Measurements from ENCODE around the gene ZFPM1.
"Not testable (repeated sequence)": the region's sequence is repeated elsewhere in the genome, so short reads cannot be mapped to it uniquely, and the experiment has no call there.

Gene ZFPM1

GRCh38 chr16:88516601-88517061, 63.6 kb downstream of the ZFPM1 start:
- Histone ChIP-seq H2AFZ (ENCODE audit: insufficient read depth, low read length, poor library complexity) (no peak overlapping the region), H3K9ac (ENCODE audit: low read length) (no peak overlapping the region), H3K4me2 (ENCODE audit: low read length) (no peak overlapping the region), H3K4me3 (ENCODE audit: low read depth, low read length) (no peak overlapping the region), H3K23ac (ENCODE audit: low read length) (no peak overlapping the region), H3K4me1 (ENCODE audit: control insufficient read depth in 1 of 2, insufficient read depth in 2 of 2, low read length in 2 of 2) (no peaks in the 10 kb centered on the region), H2BK5ac (ENCODE audit: low read depth, low read length, poor library complexity) (no peak overlapping the region), H3K27ac (ENCODE audit: low read depth, low read length) (no peak overlapping the region), H3K18ac (ENCODE audit: low read length) (no peak overlapping the region), H3K79me2 (ENCODE audit: control insufficient read depth, insufficient read depth, low read length, poor library complexity) (no peaks in the 10 kb centered on the region), H2BK120ac (ENCODE audit: insufficient read depth, low read length, poor library complexity) (no peak overlapping the region), H2BK12ac (ENCODE audit: low read length) (no peak overlapping the region), H3K9me3 (ENCODE audit: insufficient read depth, low read depth, low read length) (peaks cover 4% of the 10 kb centered on the region), H4K8ac (ENCODE audit: low read depth, low read length) (no peak overlapping the region), H3K14ac (ENCODE audit: low read length) (no peak overlapping the region), H4K12ac (ENCODE audit: low read depth, low read length) (no peak overlapping the region), H3K4ac (ENCODE audit: low read depth, low read length) (no peak overlapping the region), H2AK5ac (ENCODE audit: low read length) (no peak overlapping the region), H4K91ac (ENCODE audit: low read depth, low read length) (no peak overlapping the region), H3K36me3 (ENCODE audit: control insufficient read depth in 1 of 2, insufficient read depth in 2 of 2, low read length in 2 of 2) (peaks cover 0 to 7% of the 10 kb centered on the region in 2 experiments), H3K79me1 (ENCODE audit: low read length) (no peaks in the 10 kb centered on the region), H3K27me3 (ENCODE audit: insufficient read depth, low read length) (no peaks in the 10 kb centered on the region)
- no CpG with 5 or more reads among the region's 20 CpGs for WGBS (ENCODE audit: extremely low coverage, insufficient coverage, insufficient read length)
- DNase-seq = no peak

GRCh38 chr16:88517208-88517774, 64.2 kb downstream of the ZFPM1 start:
- H4K91ac ChIP-seq (ENCODE audit: low read depth, low read length) = not testable (repeated sequence)
- WGBS (ENCODE audit: extremely low coverage, insufficient coverage, insufficient read length) = no CpG with 5 or more reads among the region's 1 CpG

GRCh38 chr16:88518411-88519111, 65.5 kb downstream of the ZFPM1 start:
- not testable (repeated sequence) for H3K14ac ChIP-seq (ENCODE audit: low read length); H3K23ac ChIP-seq (ENCODE audit: low read length); H4K91ac ChIP-seq (ENCODE audit: low read depth, low read length); H3K79me2 ChIP-seq (ENCODE audit: control insufficient read depth, insufficient read depth, low read length, poor library complexity); H3K18ac ChIP-seq (ENCODE audit: low read length); H3K4me1 ChIP-seq (ENCODE audit: control insufficient read depth in 1 of 2, insufficient read depth in 2 of 2, low read length in 2 of 2); H3K9ac ChIP-seq (ENCODE audit: low read length); H3K27me3 ChIP-seq (ENCODE audit: insufficient read depth, low read length); DNase-seq; H3K9me3 ChIP-seq (ENCODE audit: insufficient read depth, low read depth, low read length); H3K27ac ChIP-seq (ENCODE audit: low read depth, low read length); H3K4ac ChIP-seq (ENCODE audit: low read depth, low read length); H4K12ac ChIP-seq (ENCODE audit: low read depth, low read length); H2BK5ac ChIP-seq (ENCODE audit: low read depth, low read length, poor library complexity); H3K4me2 ChIP-seq (ENCODE audit: low read length); H2AFZ ChIP-seq (ENCODE audit: insufficient read depth, low read length, poor library complexity); H2BK12ac ChIP-seq (ENCODE audit: low read length); H2BK120ac ChIP-seq (ENCODE audit: insufficient read depth, low read length, poor library complexity); H2AK5ac ChIP-seq (ENCODE audit: low read length); H3K79me1 ChIP-seq (ENCODE audit: low read length); H4K8ac ChIP-seq (ENCODE audit: low read depth, low read length); H3K36me3 ChIP-seq (ENCODE audit: control insufficient read depth in 1 of 2, insufficient read depth in 2 of 2, low read length in 2 of 2)
- H3K4me3 ChIP-seq (ENCODE audit: low read depth, low read length) = peak overlapping the region; percentile 16
- 100% methylated on average over 3 of the region's 4 CpGs for WGBS (ENCODE audit: extremely low coverage, insufficient coverage, insufficient read length)

More at GRCh38 chr16:88517208-88517774, 64.2 kb downstream of the ZFPM1 start:
- H4K8ac ChIP-seq (ENCODE audit: low read depth, low read length); H2BK120ac ChIP-seq (ENCODE audit: insufficient read depth, low read length, poor library complexity); H3K4me2 ChIP-seq (ENCODE audit: low read length); H3K14ac ChIP-seq (ENCODE audit: low read length); H2BK5ac ChIP-seq (ENCODE audit: low read depth, low read length, poor library complexity); H3K9me3 ChIP-seq (ENCODE audit: insufficient read depth, low read depth, low read length); H3K27me3 ChIP-seq (ENCODE audit: insufficient read depth, low read length); H3K9ac ChIP-seq (ENCODE audit: low read length); H3K4me3 ChIP-seq (ENCODE audit: low read depth, low read length); DNase-seq; H2AFZ ChIP-seq (ENCODE audit: insufficient read depth, low read length, poor library complexity); H3K79me2 ChIP-seq (ENCODE audit: control insufficient read depth, insufficient read depth, low read length, poor library complexity); H3K4me1 ChIP-seq (ENCODE audit: control insufficient read depth in 1 of 2, insufficient read depth in 2 of 2, low read length in 2 of 2); H3K23ac ChIP-seq (ENCODE audit: low read length); H2AK5ac ChIP-seq (ENCODE audit: low read length); H3K36me3 ChIP-seq (ENCODE audit: control insufficient read depth in 1 of 2, insufficient read depth in 2 of 2, low read length in 2 of 2); H3K27ac ChIP-seq (ENCODE audit: low read depth, low read length); H3K4ac ChIP-seq (ENCODE audit: low read depth, low read length); H4K12ac ChIP-seq (ENCODE audit: low read depth, low read length); H3K18ac ChIP-seq (ENCODE audit: low read length); H2BK12ac ChIP-seq (ENCODE audit: low read length); H3K79me1 ChIP-seq (ENCODE audit: low read length): not testable (repeated sequence)

GRCh38 chr16:88519240-88519639, 66.2 kb downstream of the ZFPM1 start:
- H3K23ac ChIP-seq (ENCODE audit: low read length) = no peak overlapping the region
- H2BK12ac ChIP-seq (ENCODE audit: low read length) = no peak overlapping the region
- H3K4me3 ChIP-seq (ENCODE audit: low read depth, low read length) = no peak overlapping the region
- no peak overlapping the region for H4K12ac ChIP-seq (ENCODE audit: low read depth, low read length)
- DNase-seq = no peak
- H3K79me1 ChIP-seq (ENCODE audit: low read length) = no peaks in the 10 kb centered on the region
- no peak overlapping the region for H3K4me2 ChIP-seq (ENCODE audit: low read length)
- H3K4me1 ChIP-seq (ENCODE audit: control insufficient read depth in 1 of 2, insufficient read depth in 2 of 2, low read length in 2 of 2) = no peaks in the 10 kb centered on the region
- H3K9me3 ChIP-seq (ENCODE audit: insufficient read depth, low read depth, low read length) = peaks cover 6% of the 10 kb centered on the region
- no peak overlapping the region for H2BK5ac ChIP-seq (ENCODE audit: low read depth, low read length, poor library complexity)
- H3K14ac ChIP-seq (ENCODE audit: low read length) = no peak overlapping the region
- peaks cover 4% of the 10 kb centered on the region in 2 experiments for H3K36me3 ChIP-seq (ENCODE audit: control insufficient read depth in 1 of 2, insufficient read depth in 2 of 2, low read length in 2 of 2)
- H4K91ac ChIP-seq (ENCODE audit: low read depth, low read length) = no peak overlapping the region
- no peak overlapping the region for H3K4ac ChIP-seq (ENCODE audit: low read depth, low read length)
- H3K27me3 ChIP-seq (ENCODE audit: insufficient read depth, low read length) = no peaks in the 10 kb centered on the region
- H2AFZ ChIP-seq (ENCODE audit: insufficient read depth, low read length, poor library complexity) = no peak overlapping the region
- H2BK120ac ChIP-seq (ENCODE audit: insufficient read depth, low read length, poor library complexity) = no peak overlapping the region
- H3K79me2 ChIP-seq (ENCODE audit: control insufficient read depth, insufficient read depth, low read length, poor library complexity) = no peaks in the 10 kb centered on the region
- no peak overlapping the region for H3K9ac ChIP-seq (ENCODE audit: low read length)
- H3K27ac ChIP-seq (ENCODE audit: low read depth, low read length) = no peak overlapping the region
- no peak overlapping the region for H3K18ac ChIP-seq (ENCODE audit: low read length)
- H2AK5ac ChIP-seq (ENCODE audit: low read length) = no peak overlapping the region
- H4K8ac ChIP-seq (ENCODE audit: low read depth, low read length) = no peak overlapping the region

All from trophoblast cell (in vitro differentiated cells and primary cell).